Tibial nerve (tissue), 4 donors: ENCODE data around the gene TMEM212. TPM values are rescaled to one million over a fixed set of nuclear protein-coding genes. Genes with fewer than 3 reads are reported as not detected.

Source experiments
- DNase-seq, 2 donors: peaks; one replicate each; pipeline ENCODE4 v3.0.0-alpha.2; 2019; ENCODE audit warnings: low spot score in 2 of 2
- H3K27ac ChIP-seq, 4 donors: fragments of 200-600 bp; sonication (generic) in 3 of 4; one replicate each; pipeline ENCODE4 v1.5.1; 2017 to 2019; ENCODE audit warnings: mild to moderate bottlenecking in 1 of 4
- H3K27me3 ChIP-seq, 2 donors: fragments of 200-600 bp; sonication (generic) in 1 of 2; one replicate each; pipeline versions ENCODE4 v1.5.1 to v1.6.0; 2017 to 2019
- H3K36me3 ChIP-seq, 3 donors: fragments of 200-600 bp; sonication (generic); one replicate each; pipeline ENCODE4 v1.5.1; 2018 to 2019
- H3K4me1 ChIP-seq, 4 donors: fragments of 200-600 bp; sonication (generic) in 3 of 4; one replicate each; pipeline ENCODE4 v1.5.1; 2017 to 2019
- H3K4me3 ChIP-seq, 4 donors: fragments of 200-600 bp; sonication (generic) in 3 of 4; one replicate each; pipeline ENCODE4 v1.5.1; 2017 to 2019; ENCODE audit warnings: mild to moderate bottlenecking in 1 of 4, moderate library complexity in 1 of 4
- H3K9me3 ChIP-seq, 4 donors: fragments of 200-600 bp; sonication (generic) in 3 of 4; one replicate each; pipeline ENCODE4 v1.5.1; 2017 to 2019
- CTCF ChIP-seq, 5 experiments: fragments of 200-600 bp in 3 of 5; fragments of 450-650 bp in 2 of 5; sonication (generic) in 3 of 5; IDR thresholded peaks; one replicate each; pipeline ENCODE4 v1.5.1; 2016 to 2019; ENCODE audit warnings: antibody characterized with exemption in 5 of 5, mild to moderate bottlenecking in 3 of 5, moderate library complexity in 2 of 5
- EP300 ChIP-seq, 2 donors: sonication (generic); formaldehyde crosslinking; IDR thresholded peaks; one replicate each; pipeline ENCODE4 v1.6.1; 2017; ENCODE audit warnings: antibody characterized with exemption in 2 of 2, mild to moderate bottlenecking in 1 of 2
- POLR2A ChIP-seq, 2 donors: fragments of 450-650 bp; IDR thresholded peaks; one replicate each; pipeline ENCODE4 v1.6.1; 2017; ENCODE audit warnings: antibody characterized with exemption in 2 of 2, mild to moderate bottlenecking in 2 of 2, moderate library complexity in 2 of 2
- WGBS, 2 donors: methylation state at CpG; one replicate each; pipeline ENCODE4 v1.1.5; 2018; 5-methylcytosine and 5-hydroxymethylcytosine counted together
- total RNA-seq, 4 donors: library from RNA; depleted of rRNA; stranded (reverse); fragments of >200 nt; gene quantifications; one replicate each; pipeline ENCODE4 v1.1.0, GENCODE V29; 2016

The TMEM212 gene
- total RNA-seq, 4 donors from 2014 or later, result not detected

DNA sequence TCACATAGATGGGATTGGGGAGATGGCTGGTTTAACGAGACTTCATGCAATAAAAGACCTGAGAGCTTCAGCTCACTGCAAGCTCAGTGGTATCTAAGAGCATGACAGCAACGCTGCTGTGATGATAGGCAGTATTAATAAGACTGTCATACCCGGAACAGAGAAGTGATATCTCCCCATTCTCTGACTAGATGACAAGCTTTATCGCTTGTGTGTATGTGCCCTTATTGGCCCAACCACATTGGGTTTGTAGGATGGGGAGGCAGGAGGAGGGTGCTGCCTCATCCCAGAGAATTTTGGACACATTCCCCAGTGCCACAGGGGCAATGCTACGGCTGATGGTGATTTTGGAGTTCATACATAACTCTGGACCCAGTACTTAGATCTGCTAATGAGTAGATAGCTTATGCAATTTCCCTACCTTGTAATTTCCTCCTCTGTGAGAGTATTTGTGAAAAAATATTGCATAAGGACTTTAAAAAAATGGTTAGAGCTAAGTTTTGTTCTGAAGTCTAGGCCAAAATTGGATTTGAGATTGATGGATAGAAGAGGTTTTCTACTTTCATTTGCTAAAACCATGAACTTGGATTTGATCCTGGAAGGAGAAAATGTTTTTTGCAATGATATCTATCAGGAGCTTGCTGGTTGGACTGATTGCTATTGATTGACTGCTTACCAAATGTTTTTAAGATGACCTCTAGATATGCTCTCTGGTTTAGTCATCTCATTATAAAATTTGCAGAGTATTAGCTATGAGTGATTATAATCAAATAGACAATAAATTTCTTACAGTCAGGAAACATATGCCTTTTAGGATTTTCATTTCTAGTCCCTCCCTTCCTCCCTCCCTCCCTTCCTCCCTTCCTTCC is 14.0 kb upstream of the TMEM212 start:
- H3K9me3 ChIP-seq, result no peaks in the 10 kb centered on the region
- peaks cover 0 to 53% (median 6%) of the 10 kb centered on the region in 4 donors for H3K4me1 ChIP-seq
- no peak overlapping the region for H3K4me3 ChIP-seq
- no peaks in the 10 kb centered on the region for H3K27me3 ChIP-seq
- TF ChIP-seq CTCF (IDR thresholded peaks at IDR 0.05) (no peak), EP300 (IDR thresholded peaks at IDR 0.05) (peak in 1 of 2 donors; percentile 8)
- DNase-seq, result no peak
- no peaks in the 10 kb centered on the region for H3K36me3 ChIP-seq
- 80 to 82% methylated on average over 5 of the region's 5 CpGs for WGBS, 2 donors
- peak overlapping the region in 2 of 4 donors; percentile 64 to 71 for H3K27ac ChIP-seq

GRCh38 chr3:171829841-171830517 is 13.2 kb upstream of the TMEM212 start:
- peak; percentile 54 to 66 for DNase-seq
- Histone ChIP-seq H3K36me3 (no peaks in the 10 kb centered on the region), H3K4me1 (peaks cover 0 to 51% (median 9%) of the 10 kb centered on the region in 4 donors), H3K4me3 (no peak overlapping the region), H3K9me3 (no peaks in the 10 kb centered on the region), H3K27me3 (no peaks in the 10 kb centered on the region), H3K27ac (peak overlapping the region in 2 of 4 donors; percentile 64 to 71)
- WGBS, 2 donors, result 28 to 30% methylated on average over 6 of the region's 6 CpGs
- TF ChIP-seq EP300 (IDR thresholded peaks at IDR 0.05), result peak in 1 of 2 donors; percentile 65
- TF ChIP-seq CTCF (IDR thresholded peaks at IDR 0.05), result peak; percentile 33 to 75 (median 58)
- no peak for TF ChIP-seq POLR2A (IDR thresholded peaks at IDR 0.05)

DNA sequence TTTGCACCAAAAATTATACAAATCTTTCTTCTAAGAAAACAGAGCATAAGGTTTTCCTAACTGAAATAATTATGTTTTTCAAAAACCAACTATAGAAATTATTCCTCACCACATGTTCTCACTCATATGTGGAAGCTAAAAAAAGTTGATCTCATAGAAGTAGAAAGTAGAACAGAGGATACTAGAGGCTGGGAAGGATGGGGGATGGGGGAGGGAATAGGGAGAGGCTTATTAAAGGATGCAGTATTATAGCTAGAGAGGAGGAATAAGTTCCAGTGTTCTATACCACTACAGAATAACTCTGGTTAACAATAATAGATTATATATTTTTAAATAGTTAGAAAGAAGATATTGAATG is 12.7 kb upstream of the TMEM212 start:
- no peaks in the 10 kb centered on the region for H3K9me3 ChIP-seq
- H3K4me3 ChIP-seq, result no peak overlapping the region
- H3K4me1 ChIP-seq, result peaks cover 0 to 47% (median 9%) of the 10 kb centered on the region in 4 donors
- H3K36me3 ChIP-seq, result no peaks in the 10 kb centered on the region
- no peak for TF ChIP-seq CTCF (IDR thresholded peaks at IDR 0.05)
- TF ChIP-seq POLR2A (IDR thresholded peaks at IDR 0.05), result no peak
- TF ChIP-seq EP300 (IDR thresholded peaks at IDR 0.05), result no peak
- H3K27ac ChIP-seq, result peak overlapping the region in 1 of 4 donors; percentile 71
- H3K27me3 ChIP-seq, result no peaks in the 10 kb centered on the region
- DNase-seq, result no peak

GRCh38 chr3:171831936-171832335 is 11.2 kb upstream of the TMEM212 start:
- no peaks in the 10 kb centered on the region for H3K36me3 ChIP-seq
- no peak for DNase-seq
- H3K27ac ChIP-seq, result peak overlapping the region in 1 of 4 donors; percentile 48
- 60% methylated on average over 3 of the region's 3 CpGs for WGBS, 2 donors
- no peak overlapping the region for H3K4me3 ChIP-seq
- H3K4me1 ChIP-seq, result peaks cover 0 to 47% (median 9%) of the 10 kb centered on the region in 4 donors
- no peaks in the 10 kb centered on the region for H3K9me3 ChIP-seq
- TF ChIP-seq CTCF (IDR thresholded peaks at IDR 0.05), result no peak
- no peak for TF ChIP-seq EP300 (IDR thresholded peaks at IDR 0.05)
- TF ChIP-seq POLR2A (IDR thresholded peaks at IDR 0.05), result no peak
- H3K27me3 ChIP-seq, result no peaks in the 10 kb centered on the region

DNA sequence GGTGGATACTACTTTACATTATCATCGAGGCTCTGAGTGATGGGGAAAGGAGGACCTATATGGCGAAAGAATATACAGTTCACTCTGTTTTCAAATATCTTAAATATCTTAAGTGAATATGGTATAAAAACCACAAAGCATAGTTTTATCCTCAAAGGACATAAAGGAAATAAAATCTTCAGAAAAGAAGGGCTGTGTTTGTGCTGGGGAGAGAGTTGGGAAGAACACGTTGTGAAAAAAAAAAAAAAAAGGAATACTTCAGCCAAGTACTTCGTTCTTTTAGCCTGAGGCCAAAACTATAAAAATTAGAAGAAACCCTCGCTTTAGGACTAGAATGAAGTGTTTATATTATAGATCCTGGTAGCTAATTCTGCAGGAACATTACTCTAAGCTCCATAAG is 10.2 kb upstream of the TMEM212 start:
- peak overlapping the region in 1 of 4 donors; percentile 48 for H3K27ac ChIP-seq
- no peak for TF ChIP-seq CTCF (IDR thresholded peaks at IDR 0.05)
- TF ChIP-seq EP300 (IDR thresholded peaks at IDR 0.05), result no peak
- no peak for TF ChIP-seq POLR2A (IDR thresholded peaks at IDR 0.05)
- no peak overlapping the region for H3K4me3 ChIP-seq
- peaks cover 0 to 52% (median 10%) of the 10 kb centered on the region in 4 donors for H3K4me1 ChIP-seq
- no peak for DNase-seq
- no peaks in the 10 kb centered on the region for H3K9me3 ChIP-seq
- WGBS, 2 donors, result 47 to 55% methylated on average over 5 of the region's 5 CpGs
- no peaks in the 10 kb centered on the region for H3K36me3 ChIP-seq
- H3K27me3 ChIP-seq, result no peaks in the 10 kb centered on the region
